Nephron progenitor cell (in vitro differentiated cells): ENCODE data around the gene CGRRF1.

ENCODE experiments used
- DNase-seq: peaks from one replicate; pipeline ENCODE4 v3.0.0; 2021
- H3K27ac Mint-ChIP-seq: 2 replicates; pipeline ENCODE4 v1.8.0; 2021; ENCODE audit warnings: mild to moderate bottlenecking, moderate library complexity, mixed read lengths
- H3K27me3 Mint-ChIP-seq: 2 replicates; pipeline ENCODE4 v1.8.0; 2021; ENCODE audit warnings: mild to moderate bottlenecking, low read depth, mixed read lengths; ENCODE audit not compliant: poor library complexity
- H3K36me3 Mint-ChIP-seq: 2 replicates; pipeline ENCODE4 v1.8.0; 2021; ENCODE audit warnings: low read depth, mixed read lengths
- H3K4me1 Mint-ChIP-seq: 2 replicates; pipeline ENCODE4 v1.8.0; 2021; ENCODE audit warnings: mixed read lengths
- H3K4me3 Mint-ChIP-seq: 2 replicates; pipeline ENCODE4 v1.8.0; 2021; ENCODE audit warnings: mild to moderate bottlenecking, moderate library complexity, mixed read lengths
- H3K9me3 Mint-ChIP-seq: 2 replicates; pipeline ENCODE4 v1.8.0; 2021; ENCODE audit warnings: mild to moderate bottlenecking, moderate library complexity, mixed read lengths
- TF ChIP-seq, protein P1 (sequence below): fragments of 200-600 bp; sonication (generic); IDR thresholded peaks from 2 replicates; pipeline ENCODE4 v1.5.0; 2021; ENCODE audit warnings: antibody characterized with exemption

CGRRF1 gene

DNA sequence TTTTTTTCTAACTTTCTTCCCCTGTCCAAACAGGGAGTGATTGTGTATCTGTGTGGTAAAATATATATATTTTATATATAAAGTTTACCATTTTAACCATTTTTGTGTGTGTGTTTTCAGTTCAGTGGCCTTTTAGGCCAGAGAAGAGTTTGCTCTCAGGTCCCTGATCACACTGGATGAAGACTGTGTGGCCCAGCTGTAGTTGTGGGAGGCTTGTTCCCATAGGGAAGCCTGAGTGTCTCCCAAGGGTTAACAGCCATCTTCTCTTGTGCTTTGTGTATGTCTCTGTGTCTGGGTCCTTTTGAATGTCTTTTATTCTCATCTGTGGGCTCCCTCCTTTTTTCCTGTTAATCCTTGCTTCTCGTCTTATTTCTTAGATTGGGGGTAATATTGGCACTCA lies 23.4 kb downstream of the CGRRF1 start:
- peaks cover 18% of the 10 kb centered on the region for H3K4me1 Mint-ChIP-seq
- DNase-seq = no peak
- H3K27ac Mint-ChIP-seq = peak overlapping the region; percentile 98

DNA sequence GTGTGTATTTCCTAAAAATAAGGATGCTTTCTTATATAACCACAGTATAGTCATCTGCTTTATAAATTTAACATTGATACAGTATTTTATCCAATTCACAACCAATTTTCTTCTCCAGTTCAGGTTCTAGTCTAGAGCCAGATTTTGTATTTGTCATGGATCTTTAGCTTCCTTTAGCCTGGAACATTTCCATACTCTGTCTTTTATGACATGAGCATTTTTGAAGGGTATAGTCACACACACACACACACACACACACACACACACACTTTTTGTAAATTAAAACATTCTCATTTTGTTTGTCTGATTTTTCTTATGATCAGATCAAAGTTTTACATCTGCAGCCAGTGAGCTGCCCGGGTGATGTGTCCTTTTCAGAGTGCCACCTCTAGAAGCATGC lies 25.4 kb downstream of the CGRRF1 start:
- Mint-ChIP-seq H3K27me3 (no peaks in the 10 kb centered on the region), H3K36me3 (peaks cover 44% of the 10 kb centered on the region), H3K4me1 (peaks cover 18% of the 10 kb centered on the region), H3K4me3 (no peak overlapping the region), H3K9me3 (peaks cover 6% of the 10 kb centered on the region), H3K27ac (no peak overlapping the region)
- TF ChIP-seq, protein P1, sequence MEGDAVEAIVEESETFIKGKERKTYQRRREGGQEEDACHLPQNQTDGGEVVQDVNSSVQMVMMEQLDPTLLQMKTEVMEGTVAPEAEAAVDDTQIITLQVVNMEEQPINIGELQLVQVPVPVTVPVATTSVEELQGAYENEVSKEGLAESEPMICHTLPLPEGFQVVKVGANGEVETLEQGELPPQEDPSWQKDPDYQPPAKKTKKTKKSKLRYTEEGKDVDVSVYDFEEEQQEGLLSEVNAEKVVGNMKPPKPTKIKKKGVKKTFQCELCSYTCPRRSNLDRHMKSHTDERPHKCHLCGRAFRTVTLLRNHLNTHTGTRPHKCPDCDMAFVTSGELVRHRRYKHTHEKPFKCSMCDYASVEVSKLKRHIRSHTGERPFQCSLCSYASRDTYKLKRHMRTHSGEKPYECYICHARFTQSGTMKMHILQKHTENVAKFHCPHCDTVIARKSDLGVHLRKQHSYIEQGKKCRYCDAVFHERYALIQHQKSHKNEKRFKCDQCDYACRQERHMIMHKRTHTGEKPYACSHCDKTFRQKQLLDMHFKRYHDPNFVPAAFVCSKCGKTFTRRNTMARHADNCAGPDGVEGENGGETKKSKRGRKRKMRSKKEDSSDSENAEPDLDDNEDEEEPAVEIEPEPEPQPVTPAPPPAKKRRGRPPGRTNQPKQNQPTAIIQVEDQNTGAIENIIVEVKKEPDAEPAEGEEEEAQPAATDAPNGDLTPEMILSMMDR = no peak
- no peak for DNase-seq

More for the DNA sequence above, 23.4 kb downstream of the CGRRF1 start:
- TF ChIP-seq, protein P1 = no peak
- Mint-ChIP-seq H3K4me3 (no peak overlapping the region), H3K27me3 (no peaks in the 10 kb centered on the region), H3K36me3 (peaks cover 37% of the 10 kb centered on the region), H3K9me3 (peaks cover 6% of the 10 kb centered on the region)

DNA sequence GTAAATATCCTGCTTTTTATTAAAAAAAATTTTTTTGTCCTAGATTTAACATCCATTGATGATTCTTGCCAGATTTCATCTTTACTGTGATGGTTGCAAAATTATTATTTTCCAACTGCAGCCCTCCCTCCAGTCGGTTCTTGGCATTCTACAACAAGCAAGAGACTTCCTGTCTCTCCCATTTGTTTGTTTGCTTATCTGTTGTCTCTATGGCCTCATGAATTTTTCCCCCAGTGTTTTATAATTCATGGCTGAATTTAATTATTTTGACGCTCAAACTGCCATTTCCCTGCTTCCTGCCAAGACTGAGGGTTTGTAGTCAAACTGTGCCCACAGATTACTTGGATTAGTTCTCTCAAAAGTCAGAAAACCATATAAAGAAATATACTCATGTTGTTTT lies 25.9 kb downstream of the CGRRF1 start:
- no peak for DNase-seq
- H3K27me3 Mint-ChIP-seq = no peaks in the 10 kb centered on the region
- H3K9me3 Mint-ChIP-seq = peaks cover 6% of the 10 kb centered on the region
- peak overlapping the region; percentile 21 for H3K27ac Mint-ChIP-seq
- peaks cover 46% of the 10 kb centered on the region for H3K36me3 Mint-ChIP-seq
- TF ChIP-seq, protein P1 = no peak
- no peak overlapping the region for H3K4me3 Mint-ChIP-seq
- peaks cover 18% of the 10 kb centered on the region for H3K4me1 Mint-ChIP-seq

DNA sequence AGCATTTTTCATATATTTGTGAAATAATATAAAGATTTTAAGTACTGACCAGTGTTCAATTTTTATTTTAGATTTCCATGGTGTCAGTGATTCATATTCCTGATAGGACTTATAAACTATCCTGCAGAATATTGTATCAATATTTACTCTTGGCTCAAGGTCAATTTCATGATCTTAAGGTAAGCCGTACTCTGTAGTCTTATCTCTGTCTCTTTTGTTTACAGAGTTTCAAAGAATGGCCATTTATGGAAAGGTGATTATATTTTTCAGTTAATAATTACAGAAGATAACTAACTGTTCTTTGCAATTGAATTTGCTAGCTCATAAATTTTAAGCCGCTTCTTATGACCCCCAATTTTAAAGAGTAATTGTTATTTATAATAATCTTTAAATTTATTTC lies 27.9 kb downstream of the CGRRF1 start:
- Mint-ChIP-seq H3K36me3 (peaks cover 51% of the 10 kb centered on the region), H3K9me3 (peaks cover 6% of the 10 kb centered on the region), H3K27ac (no peak overlapping the region), H3K4me1 (peaks cover 9% of the 10 kb centered on the region), H3K27me3 (no peaks in the 10 kb centered on the region), H3K4me3 (no peak overlapping the region)
- TF ChIP-seq, protein P1 = no peak
- DNase-seq = no peak

DNA sequence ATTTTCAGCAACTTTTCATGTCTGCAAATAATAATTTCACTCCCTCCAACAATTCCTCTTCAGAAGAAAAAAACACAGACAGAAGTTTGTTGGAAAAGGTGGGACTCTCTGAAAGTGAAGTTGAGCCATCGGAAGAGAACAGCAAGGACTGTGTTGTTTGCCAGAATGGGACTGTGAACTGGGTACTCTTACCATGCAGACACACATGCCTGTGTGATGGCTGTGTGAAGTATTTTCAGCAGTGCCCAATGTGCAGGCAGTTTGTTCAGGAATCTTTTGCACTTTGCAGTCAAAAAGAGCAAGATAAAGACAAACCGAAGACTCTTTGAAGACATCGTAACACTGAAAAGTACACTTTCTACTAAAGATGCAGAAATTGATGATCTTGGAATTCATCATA lies 28.3 kb downstream of the CGRRF1 start:
- no peaks in the 10 kb centered on the region for H3K27me3 Mint-ChIP-seq
- H3K4me3 Mint-ChIP-seq = no peak overlapping the region
- H3K36me3 Mint-ChIP-seq = peaks cover 51% of the 10 kb centered on the region
- peaks cover 5% of the 10 kb centered on the region for H3K4me1 Mint-ChIP-seq
- TF ChIP-seq, protein P1 = no peak
- H3K27ac Mint-ChIP-seq = no peak overlapping the region
- peaks cover 6% of the 10 kb centered on the region for H3K9me3 Mint-ChIP-seq
- no peak for DNase-seq

DNA sequence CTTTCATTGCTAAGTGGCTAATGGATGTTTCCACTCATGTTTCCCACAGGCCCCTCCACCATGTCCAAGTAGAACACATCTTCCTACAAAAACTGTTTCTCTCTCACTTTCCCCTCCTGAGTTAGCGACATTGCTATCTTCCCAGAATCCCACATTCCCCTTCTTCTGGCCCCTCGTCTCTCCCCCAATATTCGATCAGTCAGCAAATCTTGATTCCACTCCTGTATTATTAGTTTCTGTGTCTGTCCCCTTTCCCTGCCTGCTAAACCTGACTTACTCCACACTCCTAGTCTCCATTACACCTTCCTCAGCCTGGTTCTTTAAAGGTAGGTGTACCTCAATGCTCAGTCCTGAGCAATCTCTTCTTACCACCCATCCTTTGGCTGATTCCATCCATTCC lies 37.9 kb downstream of the CGRRF1 start:
- Mint-ChIP-seq H3K9me3 (no peaks in the 10 kb centered on the region), H3K4me1 (no peaks in the 10 kb centered on the region), H3K36me3 (no peaks in the 10 kb centered on the region), H3K27ac (peak overlapping the region; percentile 1), H3K27me3 (no peaks in the 10 kb centered on the region), H3K4me3 (no peak overlapping the region)
- DNase-seq = no peak
- TF ChIP-seq, protein P1 = no peak
